Trophoblast cell (in vitro differentiated cells and primary cell): Measurements from ENCODE around the gene KRT5.

Source experiments
- DNase-seq, 2 donors: peaks; one replicate each; pipeline ENCODE4 v3.0.0-alpha.2; 2016
- H2AFZ ChIP-seq: 2 replicates; pipeline ENCODE4 v1.6.1; 2013; ENCODE audit warnings: low read length, moderate library complexity, mild to moderate bottlenecking; ENCODE audit not compliant: insufficient read depth, poor library complexity
- H2AK5ac ChIP-seq: 2 replicates; pipeline ENCODE4 v1.6.1; 2013; ENCODE audit warnings: mild to moderate bottlenecking, low read length
- H2BK120ac ChIP-seq: 2 replicates; pipeline ENCODE4 v1.6.1; 2013; ENCODE audit warnings: low read length, mild to moderate bottlenecking, moderate library complexity; ENCODE audit not compliant: insufficient read depth, poor library complexity
- H2BK12ac ChIP-seq: 2 replicates; pipeline ENCODE4 v1.6.1; 2013; ENCODE audit warnings: mild to moderate bottlenecking, low read length, moderate library complexity
- H2BK5ac ChIP-seq: 2 replicates; pipeline ENCODE4 v1.6.1; 2013; ENCODE audit warnings: low read length, low read depth, moderate library complexity, mild to moderate bottlenecking; ENCODE audit not compliant: poor library complexity
- H3K14ac ChIP-seq: 2 replicates; pipeline ENCODE4 v1.6.1; 2013; ENCODE audit warnings: mild to moderate bottlenecking, low read length
- H3K18ac ChIP-seq: 2 replicates; pipeline ENCODE4 v1.6.1; 2013; ENCODE audit warnings: mild to moderate bottlenecking, low read length
- H3K23ac ChIP-seq: 2 replicates; pipeline ENCODE4 v1.6.1; 2013; ENCODE audit warnings: low read length
- H3K27ac ChIP-seq: 2 replicates; pipeline ENCODE4 v1.5.1; 2013; ENCODE audit warnings: low read depth, mild to moderate bottlenecking, inconsistent platforms, low read length, moderate library complexity
- H3K27me3 ChIP-seq: 2 replicates; pipeline ENCODE4 v1.6.1; 2013; ENCODE audit warnings: inconsistent platforms, mild to moderate bottlenecking, low read length, moderate library complexity; ENCODE audit not compliant: insufficient read depth
- H3K36me3 ChIP-seq, 2 experiments: 1 replicate in 1 of 2; 2 replicates in 1 of 2; pipeline ENCODE4 v1.6.1; 2013; ENCODE audit warnings: low read length in 2 of 2, mild to moderate bottlenecking in 2 of 2, moderate library complexity in 1 of 2; ENCODE audit not compliant: insufficient read depth in 2 of 2, control insufficient read depth in 1 of 2
- H3K4ac ChIP-seq: 2 replicates; pipeline ENCODE4 v1.6.1; 2013; ENCODE audit warnings: low read depth, mild to moderate bottlenecking, low read length, moderate library complexity
- H3K4me1 ChIP-seq, 2 experiments: 1 replicate in 1 of 2; 2 replicates in 1 of 2; pipeline ENCODE4 v1.6.1; 2013; ENCODE audit warnings: low read length in 2 of 2, mild to moderate bottlenecking in 2 of 2, moderate library complexity in 1 of 2; ENCODE audit not compliant: insufficient read depth in 2 of 2, control insufficient read depth in 1 of 2
- H3K4me2 ChIP-seq: 2 replicates; pipeline ENCODE4 v1.6.1; 2013; ENCODE audit warnings: inconsistent platforms, mild to moderate bottlenecking, low read length, moderate library complexity
- H3K4me3 ChIP-seq: 2 replicates; pipeline ENCODE4 v1.5.1; 2013; ENCODE audit warnings: mild to moderate bottlenecking, low read depth, low read length, inconsistent platforms
- H3K79me1 ChIP-seq: one replicate; pipeline ENCODE4 v1.6.1; 2013; ENCODE audit warnings: low read length
- H3K79me2 ChIP-seq: 2 replicates; pipeline ENCODE4 v1.6.1; 2013; ENCODE audit warnings: low read length, mild to moderate bottlenecking; ENCODE audit not compliant: control insufficient read depth, insufficient read depth, poor library complexity
- H3K9ac ChIP-seq: 2 replicates; pipeline ENCODE4 v1.6.1; 2013; ENCODE audit warnings: mild to moderate bottlenecking, low read length
- H3K9me3 ChIP-seq: 2 replicates; pipeline ENCODE4 v1.6.1; 2013; ENCODE audit warnings: low read depth, mild to moderate bottlenecking, control low read depth, inconsistent platforms, low read length; ENCODE audit not compliant: insufficient read depth
- H4K12ac ChIP-seq: 2 replicates; pipeline ENCODE4 v1.6.1; 2013; ENCODE audit warnings: low read depth, mild to moderate bottlenecking, low read length, moderate library complexity
- H4K8ac ChIP-seq: 2 replicates; pipeline ENCODE4 v1.6.1; 2013; ENCODE audit warnings: low read depth, mild to moderate bottlenecking, low read length, moderate library complexity
- H4K91ac ChIP-seq: one replicate; pipeline ENCODE4 v1.6.1; 2013; ENCODE audit warnings: low read depth, mild to moderate bottlenecking, low read length, moderate library complexity
- WGBS: extraction: QIAGEN DNeasy Blood & Tissue Kit; methylation state at CpG from one replicate; pipeline ENCODE4 v1.1.7; 2013; ENCODE audit warnings: missing lambda C conversion rate; ENCODE audit not compliant: insufficient read length, insufficient coverage; ENCODE audit errors: extremely low coverage; 5-methylcytosine and 5-hydroxymethylcytosine counted together

The KRT5 gene

DNA sequence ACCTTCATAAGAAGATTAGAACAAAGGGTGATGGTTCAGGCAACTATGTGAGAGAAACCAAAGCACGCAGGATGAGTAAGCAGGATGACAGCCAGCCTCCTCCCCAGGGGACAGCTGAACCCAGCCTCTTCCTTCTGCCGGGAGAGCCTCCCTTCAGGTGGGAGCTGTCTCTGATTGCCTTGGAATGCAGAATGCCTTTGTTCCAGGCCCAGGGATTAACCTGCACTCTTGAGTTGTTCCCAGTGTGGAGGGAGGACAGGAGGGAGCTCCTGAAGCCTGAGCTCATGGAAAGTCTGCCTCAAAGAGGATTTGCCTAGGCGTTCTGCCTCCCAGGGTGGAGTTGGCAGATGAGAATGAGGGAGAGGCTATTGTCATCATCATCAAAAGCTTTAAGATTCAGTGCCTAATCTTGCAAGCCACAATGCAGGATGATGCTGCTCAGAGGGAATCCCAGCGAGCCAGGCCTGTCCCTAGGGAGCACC is 23.6 kb downstream of the KRT5 start:
- H3K9ac ChIP-seq, result no peak overlapping the region
- H2BK120ac ChIP-seq, result no peak overlapping the region
- H3K4me1 ChIP-seq, result peaks cover 10 to 12% of the 10 kb centered on the region in 2 experiments
- no peak overlapping the region for H2BK5ac ChIP-seq
- H4K8ac ChIP-seq, result no peak overlapping the region
- no peaks in the 10 kb centered on the region for H3K79me1 ChIP-seq
- H3K23ac ChIP-seq, result no peak overlapping the region
- no peaks in the 10 kb centered on the region for H3K79me2 ChIP-seq
- peak; percentile 90 to 95 for DNase-seq
- no peak overlapping the region for H2BK12ac ChIP-seq
- no peak overlapping the region for H2AK5ac ChIP-seq
- no peak overlapping the region for H3K14ac ChIP-seq
- peaks cover 1% of the 10 kb centered on the region for H3K9me3 ChIP-seq
- no CpG with 5 or more reads among the region's 4 CpGs for WGBS
- H3K4me2 ChIP-seq, result no peak overlapping the region
- H3K4ac ChIP-seq, result no peak overlapping the region
- no peak overlapping the region for H4K12ac ChIP-seq
- H3K4me3 ChIP-seq, result no peak overlapping the region
- no peak overlapping the region for H2AFZ ChIP-seq
- H3K27ac ChIP-seq, result peak overlapping the region; percentile 34
- no peaks in the 10 kb centered on the region for H3K27me3 ChIP-seq
- H3K36me3 ChIP-seq, result no peaks in the 10 kb centered on the region
- H4K91ac ChIP-seq, result no peak overlapping the region
- no peak overlapping the region for H3K18ac ChIP-seq

DNA sequence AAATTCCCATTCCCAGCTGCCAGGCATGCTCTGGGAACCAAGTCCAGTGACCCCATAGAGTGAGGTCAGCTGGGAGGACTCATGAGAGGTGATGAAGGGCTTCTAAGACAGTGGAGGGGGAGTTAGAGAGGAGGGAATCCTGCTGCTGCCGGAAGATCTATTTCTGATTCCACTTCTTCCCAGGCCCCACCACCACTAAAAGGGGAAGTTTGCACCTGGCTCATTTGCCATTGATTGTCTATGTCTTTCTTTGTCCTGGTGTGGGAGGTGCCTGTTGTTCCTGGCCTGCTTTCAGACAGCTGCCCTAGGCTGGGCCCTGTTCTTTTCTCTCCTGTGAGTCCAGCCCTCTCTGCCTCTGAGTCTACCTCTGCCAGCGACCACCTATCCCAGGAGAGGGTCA is 24.1 kb downstream of the KRT5 start:
- Histone ChIP-seq H3K4me3 (no peak overlapping the region), H4K8ac (no peak overlapping the region), H3K79me1 (no peaks in the 10 kb centered on the region), H2BK5ac (peak overlapping the region; percentile 11), H3K23ac (no peak overlapping the region), H2BK12ac (peak overlapping the region; percentile 23), H3K4me1 (peaks cover 10 to 12% of the 10 kb centered on the region in 2 experiments), H2AFZ (no peak overlapping the region), H3K9ac (no peak overlapping the region), H3K14ac (no peak overlapping the region), H3K4me2 (no peak overlapping the region), H3K27me3 (no peaks in the 10 kb centered on the region), H3K27ac (peak overlapping the region; percentile 59), H2BK120ac (no peak overlapping the region), H3K79me2 (no peaks in the 10 kb centered on the region), H4K91ac (peak overlapping the region; percentile 45), H2AK5ac (no peak overlapping the region), H3K4ac (no peak overlapping the region), H3K9me3 (peaks cover 1% of the 10 kb centered on the region), H4K12ac (no peak overlapping the region), H3K18ac (no peak overlapping the region), H3K36me3 (no peaks in the 10 kb centered on the region)
- no peak for DNase-seq
- WGBS, result no CpG with 5 or more reads among the region's 2 CpGs

DNA sequence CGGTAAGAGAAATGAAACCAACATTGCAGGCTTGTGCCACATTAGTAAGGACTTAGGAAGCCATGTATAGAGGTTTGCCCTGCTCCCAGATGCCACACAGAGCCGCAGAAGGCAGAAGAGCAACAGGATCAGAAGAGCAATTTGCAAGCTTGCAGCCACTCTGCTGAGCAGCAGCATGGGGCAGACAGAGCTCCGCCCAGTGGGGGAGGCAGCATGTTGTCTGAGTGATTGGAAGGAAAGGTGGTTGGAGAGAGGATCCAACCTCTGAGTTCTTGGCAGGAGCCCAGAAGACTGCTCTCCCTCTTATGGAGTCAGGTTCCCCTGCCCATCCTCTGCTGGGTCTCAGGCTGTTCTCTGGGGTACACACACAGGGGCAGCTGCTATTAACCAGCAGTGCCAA is 24.8 kb downstream of the KRT5 start:
- no peaks in the 10 kb centered on the region for H3K79me1 ChIP-seq

DNA sequence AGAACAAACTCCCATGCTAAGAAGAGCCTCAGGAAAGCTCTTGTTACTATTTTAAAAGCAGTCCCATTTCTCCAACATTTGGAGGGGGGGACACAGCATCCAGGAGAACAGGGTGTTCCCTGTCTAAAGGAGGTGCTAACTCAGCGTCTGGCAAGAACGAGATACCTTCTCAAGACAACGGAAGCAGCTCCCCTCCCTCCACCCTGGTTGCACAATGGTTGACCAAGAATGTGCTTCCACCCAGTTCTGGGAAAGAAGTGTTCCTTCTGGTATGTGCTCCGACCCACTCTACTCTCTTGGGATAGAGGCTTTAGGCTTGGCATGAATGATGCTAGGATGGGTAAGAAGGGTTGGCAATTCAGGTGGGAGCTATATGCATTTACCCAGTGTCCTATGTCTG is 25.7 kb downstream of the KRT5 start:
- Histone ChIP-seq H2BK12ac (no peak overlapping the region), H3K27me3 (no peaks in the 10 kb centered on the region), H3K79me1 (no peaks in the 10 kb centered on the region), H2AFZ (no peak overlapping the region), H3K36me3 (no peaks in the 10 kb centered on the region), H3K9me3 (no peaks in the 10 kb centered on the region), H3K4me2 (no peak overlapping the region), H2BK120ac (no peak overlapping the region), H3K9ac (no peak overlapping the region), H3K23ac (no peak overlapping the region), H3K18ac (no peak overlapping the region), H3K79me2 (no peaks in the 10 kb centered on the region), H3K4me3 (no peak overlapping the region), H4K8ac (no peak overlapping the region), H4K91ac (no peak overlapping the region), H3K27ac (no peak overlapping the region), H2AK5ac (no peak overlapping the region), H3K14ac (no peak overlapping the region), H2BK5ac (no peak overlapping the region), H4K12ac (no peak overlapping the region), H3K4ac (no peak overlapping the region), H3K4me1 (peaks cover 10 to 12% of the 10 kb centered on the region in 2 experiments)
- no CpG with 5 or more reads among the region's 4 CpGs for WGBS
- DNase-seq, result peak; percentile 67 to 83

More for the DNA sequence above, 24.8 kb downstream of the KRT5 start:
- Histone ChIP-seq H3K27ac (no peak overlapping the region), H3K14ac (no peak overlapping the region), H3K79me2 (no peaks in the 10 kb centered on the region), H3K4me2 (no peak overlapping the region), H3K4me3 (no peak overlapping the region), H3K4me1 (peaks cover 10 to 12% of the 10 kb centered on the region in 2 experiments), H3K36me3 (no peaks in the 10 kb centered on the region), H4K12ac (no peak overlapping the region), H3K9me3 (no peaks in the 10 kb centered on the region), H2AFZ (no peak overlapping the region), H3K18ac (no peak overlapping the region), H2BK5ac (no peak overlapping the region), H4K91ac (no peak overlapping the region), H3K4ac (no peak overlapping the region), H3K23ac (no peak overlapping the region), H4K8ac (no peak overlapping the region), H3K27me3 (no peaks in the 10 kb centered on the region), H2BK120ac (no peak overlapping the region), H3K9ac (no peak overlapping the region), H2AK5ac (no peak overlapping the region), H2BK12ac (no peak overlapping the region)
- no CpG with 5 or more reads among the region's 3 CpGs for WGBS
- peak in 1 of 2 donors; percentile 18 for DNase-seq
